Stimulated activated effector memory CD8-positive, alpha-beta T cell treated with anti-CD3 and anti-CD28 coated beads, Interleukin-12 subunit alpha, Interleukin-12 subunit beta, amount 100 ng/mL, for 72 hours (primary cell): ENCODE data around the gene ATP11C.
"Not testable (repeated sequence)": the region's sequence is repeated elsewhere in the genome, so short reads cannot be mapped to it uniquely, and the experiment has no call there.

Experiments used
- ATAC-seq: fragments of 150-1000 bp; cut with Tn5 transposase; 2 replicates; pipeline ENCODE4 v1.10.0; 2021
- DNase-seq, 2 donors: peaks; one replicate each; pipeline ENCODE4 v3.0.0; 2021 to 2022; ENCODE audit warnings: low spot score in 2 of 2
- H3K27ac Mint-ChIP-seq: one replicate; pipeline ENCODE4 v1.8.0; 2022; ENCODE audit warnings: mild to moderate bottlenecking, mixed read lengths
- H3K36me3 Mint-ChIP-seq: one replicate; pipeline ENCODE4 v1.8.0; 2022; ENCODE audit warnings: mild to moderate bottlenecking, mixed read lengths
- H3K4me1 Mint-ChIP-seq: one replicate; pipeline ENCODE4 v1.8.0; 2022; ENCODE audit warnings: mixed read lengths
- H3K4me3 Mint-ChIP-seq: one replicate; pipeline ENCODE4 v1.8.0; 2022; ENCODE audit warnings: mild to moderate bottlenecking, mixed read lengths
- H3K9me3 Mint-ChIP-seq: one replicate; pipeline ENCODE4 v1.8.0; 2022; ENCODE audit warnings: mixed read lengths

Gene ATP11C

DNA sequence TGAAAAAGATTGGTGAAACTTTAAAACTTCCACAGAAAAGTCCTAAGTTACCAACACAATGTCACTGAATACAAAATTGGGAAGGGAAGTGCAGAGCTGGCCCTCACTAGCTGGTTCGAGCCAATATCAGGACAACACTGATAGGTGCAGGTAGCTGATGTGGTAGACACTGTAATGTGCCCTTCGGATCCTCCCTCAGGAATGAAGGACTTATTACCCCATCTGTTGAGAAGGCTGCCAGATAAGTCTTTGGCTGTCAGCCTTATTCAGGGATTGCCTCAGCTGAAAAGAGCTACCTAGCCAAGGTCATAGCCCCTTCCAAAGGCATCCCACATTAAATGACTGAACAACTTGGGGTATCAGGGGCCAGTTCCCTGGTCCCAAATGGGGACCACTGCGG is 230.2 kb downstream of the ATP11C start:
- ATAC-seq: no peak
- no peaks in the 10 kb centered on the region for H3K36me3 Mint-ChIP-seq
- no peak overlapping the region for H3K4me3 Mint-ChIP-seq
- H3K27ac Mint-ChIP-seq: no peak overlapping the region
- no peak for DNase-seq
- no peaks in the 10 kb centered on the region for H3K9me3 Mint-ChIP-seq
- H3K4me1 Mint-ChIP-seq: no peaks in the 10 kb centered on the region

DNA sequence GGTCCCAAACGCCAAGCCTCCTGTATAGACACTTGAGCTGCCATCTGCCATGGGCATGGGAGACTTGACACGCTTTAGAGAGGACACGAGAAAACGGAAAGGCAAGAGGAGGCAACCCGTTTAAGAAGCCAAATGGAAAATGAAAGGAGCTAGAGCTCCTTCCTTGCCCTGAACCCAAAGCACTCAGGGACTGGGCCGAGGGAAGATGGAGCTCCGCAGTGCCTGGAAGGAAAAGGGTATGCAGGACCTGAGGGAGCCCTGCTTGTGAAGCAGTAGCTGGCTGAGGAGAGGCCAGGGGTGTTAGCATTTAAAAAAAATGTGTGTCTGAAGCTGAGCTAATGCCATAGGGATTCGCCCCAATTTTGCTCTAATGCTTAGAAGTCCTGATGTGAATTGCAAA is 239.9 kb downstream of the ATP11C start:
- Mint-ChIP-seq H3K9me3 (no peaks in the 10 kb centered on the region), H3K4me1 (no peaks in the 10 kb centered on the region), H3K27ac (no peak overlapping the region), H3K36me3 (no peaks in the 10 kb centered on the region), H3K4me3 (no peak overlapping the region)
- no peak for DNase-seq
- no peak for ATAC-seq

DNA sequence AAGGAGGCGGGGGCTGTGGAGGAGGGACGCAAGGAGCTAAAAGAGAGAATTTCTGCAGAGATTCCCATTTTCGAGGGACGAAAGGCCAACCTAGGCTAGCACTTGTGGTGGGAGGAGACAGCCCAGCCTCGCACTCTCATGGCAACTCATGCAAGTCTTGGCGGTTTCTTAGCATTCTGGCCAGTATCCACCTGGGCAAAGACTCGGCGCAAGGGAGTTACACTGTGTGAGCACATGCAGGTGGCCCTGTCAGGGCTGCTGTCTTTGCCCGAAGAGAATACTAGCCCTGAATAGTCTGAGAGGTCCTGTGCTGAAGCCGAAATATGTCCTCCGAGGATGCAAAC is 240.4 kb downstream of the ATP11C start:
- no peak overlapping the region for H3K27ac Mint-ChIP-seq
- ATAC-seq (no peak), DNase-seq (no peak)
- no peaks in the 10 kb centered on the region for H3K36me3 Mint-ChIP-seq
- no peaks in the 10 kb centered on the region for H3K9me3 Mint-ChIP-seq
- no peak overlapping the region for H3K4me3 Mint-ChIP-seq
- no peaks in the 10 kb centered on the region for H3K4me1 Mint-ChIP-seq

DNA sequence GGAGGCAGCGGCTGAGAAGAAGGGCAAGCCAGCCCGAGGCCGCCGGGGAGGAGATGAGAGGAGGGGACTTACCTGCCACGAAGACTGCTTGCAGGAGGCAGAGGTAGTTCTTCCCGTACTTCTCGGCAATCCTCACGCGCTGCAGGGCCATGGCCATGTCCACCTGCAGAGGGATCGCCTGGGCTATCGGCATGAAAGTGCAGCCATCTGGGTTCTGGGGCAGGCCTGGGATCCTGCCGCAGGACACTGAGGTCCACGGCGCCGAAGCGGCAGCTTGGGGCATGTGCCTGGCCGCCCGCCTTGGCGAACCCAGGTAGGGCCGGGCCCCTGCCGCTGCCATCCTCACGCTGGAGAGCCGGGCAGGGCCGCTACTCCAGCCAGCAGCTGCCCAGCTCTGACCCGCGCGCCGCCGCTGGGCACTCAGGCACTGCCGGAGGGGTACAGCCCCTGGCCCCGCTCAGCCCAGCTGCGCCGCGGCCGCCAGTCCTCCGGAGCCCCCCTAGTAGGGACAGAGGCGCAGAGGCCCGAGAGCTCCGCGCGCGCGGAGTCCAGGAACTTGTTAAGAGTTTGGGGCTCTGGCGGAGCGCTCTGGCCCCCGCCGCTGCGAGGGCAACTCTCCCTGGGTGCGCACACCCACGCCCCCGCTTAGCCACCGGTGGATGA is 240.9 kb downstream of the ATP11C start:
- DNase-seq: no peak
- Mint-ChIP-seq H3K27ac (no peak overlapping the region), H3K36me3 (no peaks in the 10 kb centered on the region), H3K4me1 (no peaks in the 10 kb centered on the region), H3K4me3 (peak overlapping the region; percentile 14), H3K9me3 (no peaks in the 10 kb centered on the region)
- ATAC-seq: no peak

DNA sequence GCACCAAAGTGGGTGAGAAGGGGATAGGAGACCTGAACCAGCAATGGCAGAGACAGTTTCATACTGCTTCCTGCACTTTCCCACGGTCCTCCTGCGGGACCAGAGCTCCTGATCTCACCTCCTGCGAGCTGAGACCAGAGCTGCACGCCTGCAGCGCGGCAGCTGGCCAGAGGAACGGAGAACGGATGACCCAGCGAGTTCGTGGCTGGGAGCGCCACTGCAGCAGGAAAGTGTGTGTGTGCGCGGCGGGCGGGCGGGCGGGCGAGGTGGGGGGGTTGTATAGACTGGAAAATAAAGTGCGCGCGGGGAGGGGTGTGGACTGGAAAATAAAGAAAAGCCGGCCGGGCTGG is 241.4 kb downstream of the ATP11C start:
- H3K9me3 Mint-ChIP-seq: no peaks in the 10 kb centered on the region
- H3K36me3 Mint-ChIP-seq: no peaks in the 10 kb centered on the region
- H3K4me3 Mint-ChIP-seq: peak overlapping the region; percentile 14
- DNase-seq (no peak), ATAC-seq (no peak)
- H3K27ac Mint-ChIP-seq: no peak overlapping the region
- H3K4me1 Mint-ChIP-seq: no peaks in the 10 kb centered on the region

DNA sequence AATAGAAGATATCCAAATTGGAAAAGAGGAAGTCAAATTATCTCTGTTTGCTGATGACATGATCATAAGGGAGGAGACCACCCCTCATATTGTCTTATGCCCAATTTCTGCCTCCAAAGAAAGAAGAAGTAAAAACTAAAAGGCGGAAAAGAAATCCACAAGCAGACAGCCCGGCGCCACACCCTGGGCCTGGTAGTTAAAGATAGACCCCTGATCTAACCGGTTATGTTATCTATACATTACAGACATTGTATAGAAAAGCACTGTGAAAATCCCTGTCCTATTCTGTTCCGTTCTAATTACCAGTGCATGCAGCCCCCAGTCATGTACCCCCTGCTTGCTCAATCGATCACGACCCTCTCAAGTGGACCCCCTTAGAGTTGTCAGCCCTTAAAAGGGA is 247.7 kb downstream of the ATP11C start:
- not testable (repeated sequence) for ATAC-seq, DNase-seq, H3K4me1 Mint-ChIP-seq, H3K4me3 Mint-ChIP-seq, H3K27ac Mint-ChIP-seq, H3K9me3 Mint-ChIP-seq, H3K36me3 Mint-ChIP-seq

DNA sequence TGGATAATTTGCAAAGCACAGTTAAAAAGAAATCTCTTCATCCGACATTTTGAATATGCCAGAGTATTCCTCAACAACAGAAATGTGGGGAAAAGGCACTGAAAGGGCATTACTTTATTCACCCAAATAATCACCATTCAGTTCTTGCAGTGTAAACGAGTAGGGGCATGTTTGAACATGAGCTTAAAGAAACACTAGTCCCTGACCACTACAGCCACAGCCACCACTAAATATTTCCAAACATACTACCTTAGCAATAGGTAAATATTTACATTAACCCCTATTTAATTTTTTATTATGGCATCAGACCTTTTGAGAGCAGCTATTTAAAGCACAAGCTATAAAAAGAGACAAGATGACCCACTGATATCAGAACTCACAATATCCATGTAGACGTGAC is 252.5 kb downstream of the ATP11C start:
- Mint-ChIP-seq H3K36me3 (no peaks in the 10 kb centered on the region), H3K4me1 (no peaks in the 10 kb centered on the region), H3K27ac (no peak overlapping the region), H3K9me3 (peaks cover 3% of the 10 kb centered on the region), H3K4me3 (no peak overlapping the region)
- DNase-seq (no peak), ATAC-seq (no peak)
